Neural cell (in vitro differentiated cells): Measurements from ENCODE around the gene QRICH1.

Experiments used
- CTCF ChIP-seq: fragments of 450-650 bp; IDR thresholded peaks from 2 replicates; pipeline ENCODE4 v1.5.1; 2014; ENCODE audit warnings: antibody characterized with exemption, mild to moderate bottlenecking, moderate library complexity; ENCODE audit not compliant: poor library complexity, severe bottlenecking
- EP300 ChIP-seq: fragments of 450-650 bp; conservative IDR thresholded peaks from 2 replicates; pipeline ENCODE4 v1.6.1; 2014; ENCODE audit warnings: antibody characterized with exemption, mild to moderate bottlenecking, moderate library complexity; ENCODE audit not compliant: poor library complexity, severe bottlenecking
- EZH2 ChIP-seq: fragments of 200-600, 300-800 bp; shearing (Covaris generic), sonication (generic); IDR thresholded peaks from 2 replicates; pipeline ENCODE4 v1.6.1; 2014; ENCODE audit warnings: antibody characterized with exemption, low read length, borderline replicate concordance, mild to moderate bottlenecking; ENCODE audit not compliant: insufficient read depth, poor library complexity, severe bottlenecking
- POLR2AphosphoS5 ChIP-seq: IDR thresholded peaks from 2 replicates; pipeline ENCODE4 v1.6.1; 2012
- TF ChIP-seq, protein P1 (sequence below): IDR thresholded peaks from 2 replicates; pipeline ENCODE4 v1.6.1; 2012; ENCODE audit warnings: borderline replicate concordance

GRCh38 chr3:49132073-49132436, 38.2 kb upstream of the QRICH1 start:
- no peak for TF ChIP-seq EP300
- TF ChIP-seq CTCF, result no peak
- no peak for TF ChIP-seq EZH2
- TF ChIP-seq, protein P1, sequence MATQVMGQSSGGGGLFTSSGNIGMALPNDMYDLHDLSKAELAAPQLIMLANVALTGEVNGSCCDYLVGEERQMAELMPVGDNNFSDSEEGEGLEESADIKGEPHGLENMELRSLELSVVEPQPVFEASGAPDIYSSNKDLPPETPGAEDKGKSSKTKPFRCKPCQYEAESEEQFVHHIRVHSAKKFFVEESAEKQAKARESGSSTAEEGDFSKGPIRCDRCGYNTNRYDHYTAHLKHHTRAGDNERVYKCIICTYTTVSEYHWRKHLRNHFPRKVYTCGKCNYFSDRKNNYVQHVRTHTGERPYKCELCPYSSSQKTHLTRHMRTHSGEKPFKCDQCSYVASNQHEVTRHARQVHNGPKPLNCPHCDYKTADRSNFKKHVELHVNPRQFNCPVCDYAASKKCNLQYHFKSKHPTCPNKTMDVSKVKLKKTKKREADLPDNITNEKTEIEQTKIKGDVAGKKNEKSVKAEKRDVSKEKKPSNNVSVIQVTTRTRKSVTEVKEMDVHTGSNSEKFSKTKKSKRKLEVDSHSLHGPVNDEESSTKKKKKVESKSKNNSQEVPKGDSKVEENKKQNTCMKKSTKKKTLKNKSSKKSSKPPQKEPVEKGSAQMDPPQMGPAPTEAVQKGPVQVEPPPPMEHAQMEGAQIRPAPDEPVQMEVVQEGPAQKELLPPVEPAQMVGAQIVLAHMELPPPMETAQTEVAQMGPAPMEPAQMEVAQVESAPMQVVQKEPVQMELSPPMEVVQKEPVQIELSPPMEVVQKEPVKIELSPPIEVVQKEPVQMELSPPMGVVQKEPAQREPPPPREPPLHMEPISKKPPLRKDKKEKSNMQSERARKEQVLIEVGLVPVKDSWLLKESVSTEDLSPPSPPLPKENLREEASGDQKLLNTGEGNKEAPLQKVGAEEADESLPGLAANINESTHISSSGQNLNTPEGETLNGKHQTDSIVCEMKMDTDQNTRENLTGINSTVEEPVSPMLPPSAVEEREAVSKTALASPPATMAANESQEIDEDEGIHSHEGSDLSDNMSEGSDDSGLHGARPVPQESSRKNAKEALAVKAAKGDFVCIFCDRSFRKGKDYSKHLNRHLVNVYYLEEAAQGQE, result no peak
- TF ChIP-seq POLR2AphosphoS5, result no peak
